ENCODE results near the gene SMPDL3A. TPM values are rescaled to one million over a fixed set of nuclear protein-coding genes. Genes with fewer than 3 reads are reported as not detected.

SMPDL3A gene
- total and polyA plus RNA-seq, 12 donors, result 10.2 to 51.8 (median 34.0) TPM

- TF ChIP-seq POLR2A (IDR thresholded peaks at IDR 0.05), result no peak
- TF ChIP-seq, protein P1, sequence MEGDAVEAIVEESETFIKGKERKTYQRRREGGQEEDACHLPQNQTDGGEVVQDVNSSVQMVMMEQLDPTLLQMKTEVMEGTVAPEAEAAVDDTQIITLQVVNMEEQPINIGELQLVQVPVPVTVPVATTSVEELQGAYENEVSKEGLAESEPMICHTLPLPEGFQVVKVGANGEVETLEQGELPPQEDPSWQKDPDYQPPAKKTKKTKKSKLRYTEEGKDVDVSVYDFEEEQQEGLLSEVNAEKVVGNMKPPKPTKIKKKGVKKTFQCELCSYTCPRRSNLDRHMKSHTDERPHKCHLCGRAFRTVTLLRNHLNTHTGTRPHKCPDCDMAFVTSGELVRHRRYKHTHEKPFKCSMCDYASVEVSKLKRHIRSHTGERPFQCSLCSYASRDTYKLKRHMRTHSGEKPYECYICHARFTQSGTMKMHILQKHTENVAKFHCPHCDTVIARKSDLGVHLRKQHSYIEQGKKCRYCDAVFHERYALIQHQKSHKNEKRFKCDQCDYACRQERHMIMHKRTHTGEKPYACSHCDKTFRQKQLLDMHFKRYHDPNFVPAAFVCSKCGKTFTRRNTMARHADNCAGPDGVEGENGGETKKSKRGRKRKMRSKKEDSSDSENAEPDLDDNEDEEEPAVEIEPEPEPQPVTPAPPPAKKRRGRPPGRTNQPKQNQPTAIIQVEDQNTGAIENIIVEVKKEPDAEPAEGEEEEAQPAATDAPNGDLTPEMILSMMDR (IDR thresholded peaks at IDR 0.05), result no peak
- DNase-seq, result no peak
- H3K36me3 ChIP-seq (replicated peaks in 1 of 2), result no peaks in the 10 kb centered on the region
- peak overlapping the region in 1 of 5 donors; percentile 3 for H3K27ac ChIP-seq
- H3K9me3 ChIP-seq (replicated peaks in 1 of 3), result no peaks in the 10 kb centered on the region
- 92 to 96% (median 93%) methylated on average over 2 of the region's 2 CpGs for WGBS, 4 donors
- peaks cover 9 to 29% of the 10 kb centered on the region in 2 donors for H3K4me1 ChIP-seq (replicated peaks in 1 of 2)
- no peaks in the 10 kb centered on the region for H3K27me3 ChIP-seq
- no peak overlapping the region for H3K4me3 ChIP-seq
- intact Hi-C loops (cut with DNase I), result no loop called here
These were observed 3.7 kb downstream of the SMPDL3A start for GRCh38 chr6:122792766-122793165.

GRCh38 chr6:122797537-122797936 lies 8.5 kb downstream of the SMPDL3A start:
- Histone ChIP-seq H3K27me3 (no peaks in the 10 kb centered on the region), H3K36me3 (replicated peaks in 1 of 2) (no peaks in the 10 kb centered on the region), H3K4me3 (no peak overlapping the region), H3K9me3 (replicated peaks in 1 of 3) (no peaks in the 10 kb centered on the region), H3K4me1 (replicated peaks in 1 of 2) (peaks cover 0 to 15% of the 10 kb centered on the region in 2 donors), H3K27ac (peak overlapping the region in 4 of 5 donors; percentile 17 to 80 (median 58))
- intact Hi-C loops (cut with DNase I), result no loop called here
- TF ChIP-seq, protein P1 (IDR thresholded peaks at IDR 0.05), result no peak
- TF ChIP-seq POLR2A (IDR thresholded peaks at IDR 0.05), result no peak
- no peak for DNase-seq
- WGBS, 4 donors, result 92 to 98% (median 93%) methylated on average over 3 of the region's 3 CpGs

GRCh38 chr6:122798099-122798641 lies 9.1 kb downstream of the SMPDL3A start:
- Histone ChIP-seq H3K4me1 (replicated peaks in 1 of 2) (peaks cover 0 to 15% of the 10 kb centered on the region in 2 donors), H3K9me3 (replicated peaks in 1 of 3) (no peaks in the 10 kb centered on the region), H3K36me3 (replicated peaks in 1 of 2) (no peaks in the 10 kb centered on the region), H3K27me3 (no peaks in the 10 kb centered on the region), H3K27ac (peak overlapping the region in 4 of 5 donors; percentile 17 to 80 (median 58)), H3K4me3 (no peak overlapping the region)
- DNase-seq, result peak; percentile 57 to 84 (median 70)
- intact Hi-C loops (cut with DNase I), result no loop called here
- 40 to 60% (median 45%) methylated on average over 6 of the region's 6 CpGs for WGBS, 4 donors
- TF ChIP-seq POLR2A (IDR thresholded peaks at IDR 0.05), result no peak
- TF ChIP-seq, protein P1 (IDR thresholded peaks at IDR 0.05), result no peak

DNA sequence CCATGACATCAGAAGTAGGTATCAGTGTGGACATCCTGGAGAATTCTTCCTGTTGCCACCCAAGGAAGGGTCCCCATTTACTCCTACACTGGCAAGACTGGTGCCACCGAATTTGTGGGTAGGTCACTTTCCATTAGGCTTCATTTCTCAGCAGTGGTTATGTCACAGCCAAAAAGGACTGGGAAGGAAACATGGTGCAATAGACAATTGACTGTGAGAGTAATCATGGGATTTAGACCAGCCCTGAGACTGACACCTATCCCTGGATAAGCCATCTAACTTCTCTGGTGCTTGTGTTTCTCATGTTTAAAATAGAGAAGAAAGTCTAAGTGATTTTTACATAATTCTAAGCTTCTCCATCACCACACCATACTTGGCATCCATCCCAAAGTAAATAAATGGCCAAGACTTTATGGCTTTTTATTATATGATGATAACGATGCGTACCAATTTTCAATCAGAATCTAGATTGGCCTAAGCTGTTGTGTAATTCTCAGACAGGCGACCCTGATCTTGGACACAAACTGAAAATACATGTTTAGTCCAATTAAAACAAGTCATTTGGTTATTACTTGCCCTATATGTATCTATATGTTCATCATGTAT lies 10.2 kb downstream of the SMPDL3A start:
- 84 to 91% (median 87%) methylated on average over 4 of the region's 4 CpGs for WGBS, 4 donors
- TF ChIP-seq, protein P1 (IDR thresholded peaks at IDR 0.05), result no peak
- no peak for TF ChIP-seq POLR2A (IDR thresholded peaks at IDR 0.05)
- Histone ChIP-seq H3K36me3 (replicated peaks in 1 of 2) (no peaks in the 10 kb centered on the region), H3K9me3 (replicated peaks in 1 of 3) (no peaks in the 10 kb centered on the region), H3K4me3 (no peak overlapping the region), H3K27ac (peak overlapping the region in 2 of 5 donors; percentile 68 to 80), H3K4me1 (replicated peaks in 1 of 2) (peaks cover 0 to 15% of the 10 kb centered on the region in 2 donors), H3K27me3 (no peaks in the 10 kb centered on the region)
- intact Hi-C loops (cut with DNase I), result no loop called here
- peak in 1 of 7 donors; percentile 11 for DNase-seq
